Endothelial cell of umbilical vein (primary cell): ENCODE measurements around the gene PCYOX1L. TPM values are rescaled to one million over a fixed set of nuclear protein-coding genes. Genes with fewer than 3 reads are reported as not detected.

Experiments
- BruUV-seq: library from RNA; stranded (reverse); fragments of 400-500 nt; replicated peaks from 2 replicates; lab custom pipeline; 2021; lab: Mats Ljungman, UMichigan
- CTCF ChIA-PET: fragments of 300-600, 350-600 bp; sonication (Branson Sonifier 250); formaldehyde crosslinking; loops from one replicate; lab custom pipeline; 2021; ENCODE audit warnings: antibody characterized with exemption, inconsistent platforms; lab: Charles Lee
- POLR2A ChIA-PET: fragments of 300-600, 350-600 bp; sonication (Branson Sonifier 250); formaldehyde crosslinking; loops from one replicate; lab custom pipeline; 2021; ENCODE audit warnings: antibody characterized with exemption, inconsistent platforms; lab: Charles Lee
- DNase-seq: peaks from one replicate; pipeline ENCODE4 v3.0.0-alpha.2; 2011; ENCODE audit warnings: low read depth, low spot score
- FAIRE-seq: peaks from 2 replicates; lab custom pipeline; 2011; peaks lifted over from hg19 to GRCh38; lab: Jason Lieb, UNC
- H2AFZ ChIP-seq: 2 replicates; pipeline ENCODE4 v1.6.0; 2012; ENCODE audit warnings: low read depth, low read length, control low read depth, inconsistent platforms
- H3K27ac ChIP-seq: 2 replicates; pipeline ENCODE4 v1.5.1; 2011; ENCODE audit warnings: low read depth, mild to moderate bottlenecking, control low read depth, low read length, moderate library complexity; ENCODE audit not compliant: insufficient read depth
- H3K27me3 ChIP-seq, 2 experiments: 2 replicates each; pipeline versions ENCODE4 v1.6.0 to v1.6.1; 2011; ENCODE audit warnings: low read length in 2 of 2, mixed read lengths in 1 of 2; ENCODE audit not compliant: control insufficient read depth in 2 of 2, insufficient read depth in 2 of 2
- H3K36me3 ChIP-seq, 2 experiments: 2 replicates in 1 of 2; 3 replicates in 1 of 2; pipeline ENCODE4 v1.5.1; 2011; ENCODE audit warnings: low read length in 2 of 2, mild to moderate bottlenecking in 1 of 2, moderate library complexity in 1 of 2; ENCODE audit not compliant: control insufficient read depth in 2 of 2, insufficient read depth in 2 of 2; ENCODE audit errors: extremely low read depth in 1 of 2
- H3K4me1 ChIP-seq: 3 replicates; pipeline ENCODE4 v1.5.1; 2011; ENCODE audit warnings: mild to moderate bottlenecking, low read length; ENCODE audit not compliant: control insufficient read depth, insufficient read depth; ENCODE audit errors: extremely low read depth
- H3K4me2 ChIP-seq: 2 replicates; pipeline ENCODE4 v1.6.1; 2011; ENCODE audit warnings: low read length, control low read depth, mixed read lengths; ENCODE audit not compliant: insufficient read depth
- H3K4me3 ChIP-seq, 3 experiments: fragments of 200-600 bp in 1 of 3; sonication (generic), shearing (Covaris generic) in 1 of 3; replicated peaks in 1 of 3; 2 replicates each; pipeline ENCODE4 v1.5.1; 2011 to 2016; ENCODE audit warnings: control low read depth in 3 of 3, low read length in 3 of 3, mild to moderate bottlenecking in 2 of 3, inconsistent platforms in 1 of 3, low read depth in 1 of 3, moderate library complexity in 1 of 3; ENCODE audit not compliant: insufficient read depth in 1 of 3
- H3K79me2 ChIP-seq: 2 replicates; pipeline ENCODE4 v1.6.0; 2012; ENCODE audit warnings: low read length, inconsistent platforms; ENCODE audit not compliant: control insufficient read depth, insufficient read depth
- H3K9ac ChIP-seq: replicated peaks from 2 replicates; pipeline ENCODE3; 2011; ENCODE audit warnings: low read length, control low read depth; ENCODE audit not compliant: insufficient read depth; ENCODE audit errors: extremely low read depth
- H3K9me1 ChIP-seq: replicated peaks from 3 replicates; pipeline ENCODE4 v1.6.0; 2011; ENCODE audit warnings: mild to moderate bottlenecking, low read length; ENCODE audit not compliant: control insufficient read depth, insufficient read depth; ENCODE audit errors: extremely low read depth
- H3K9me3 ChIP-seq: replicated peaks from 2 replicates; pipeline ENCODE4 v1.5.1; 2012; ENCODE audit warnings: low read length, inconsistent platforms; ENCODE audit not compliant: control insufficient read depth, insufficient read depth
- H4K20me1 ChIP-seq: replicated peaks from 2 replicates; pipeline ENCODE3; 2011; ENCODE audit warnings: mild to moderate bottlenecking, low read length; ENCODE audit not compliant: control insufficient read depth, insufficient read depth; ENCODE audit errors: extremely low read depth
- CTCF ChIP-seq, 2 donors: IDR thresholded peaks; 1 replicate in 1 of 2; 2 replicates in 1 of 2; pipeline ENCODE4 v1.5.1; 2011; ENCODE audit warnings: low read length in 2 of 2, mild to moderate bottlenecking in 2 of 2, moderate library complexity in 2 of 2, control low read depth in 1 of 2, inconsistent platforms in 1 of 2, low read depth in 1 of 2; ENCODE audit not compliant: insufficient read depth in 1 of 2; ENCODE audit errors: extremely low read depth in 1 of 2
- FOS ChIP-seq: IDR thresholded peaks from 2 replicates; pipeline ENCODE4 v1.6.1; 2011; ENCODE audit warnings: mild to moderate bottlenecking, low read length, moderate library complexity, borderline replicate concordance; ENCODE audit not compliant: insufficient read depth
- GATA2 ChIP-seq: IDR thresholded peaks from 2 replicates; pipeline ENCODE4 v1.7.0; 2011; ENCODE audit warnings: low read depth, mild to moderate bottlenecking, moderate library complexity, mixed read lengths, low read length; ENCODE audit not compliant: insufficient read length, insufficient read depth
- MAX ChIP-seq: IDR thresholded peaks from 2 replicates; pipeline ENCODE4 v1.6.1; 2011; ENCODE audit not compliant: insufficient read depth, insufficient read length
- MYC ChIP-seq: IDR thresholded peaks from one replicate; pipeline ENCODE4 v1.6.1; 2011; ENCODE audit warnings: mild to moderate bottlenecking, low read depth, low read length
- POLR2A ChIP-seq: IDR thresholded peaks from 2 replicates; pipeline ENCODE4 v1.6.1; 2012; ENCODE audit warnings: low read depth, mild to moderate bottlenecking, control low read depth, low read length
- POLR2AphosphoS5 ChIP-seq: IDR thresholded peaks from 2 replicates; pipeline ENCODE4 v1.6.1; 2012; ENCODE audit warnings: low read depth, mild to moderate bottlenecking, control low read depth, low read length, moderate library complexity; ENCODE audit not compliant: insufficient read depth
- dilution Hi-C: fragments of 300-500 bp; cut with MboI; formaldehyde crosslinking; loops from one replicate; pipeline ENCODE4 v1.15.0; 2019; ENCODE audit warnings: low sequenced_read_pairs; ENCODE audit not compliant: extremely low pct_ligation_motif_present
- intact Hi-C: fragments of 100-400 bp; cut with micrococcal nuclease; formaldehyde crosslinking; loops from one replicate; pipeline ENCODE4 v1.10.0; 2022
- polyA plus RNA-seq, 4 experiments: library from polyadenylated mRNA; depleted of rRNA in 3 of 4; stranded (reverse) in 3 of 4; unstranded in 1 of 4; fragments of >200 nt; gene quantifications; 2 replicates each; pipeline versions ENCODE4 v1.2.1 to v1.2.3, GENCODE V29; 2011 to 2012; ENCODE audit warnings: missing spikeins in 1 of 4
- total RNA-seq: library from RNA; stranded (reverse); gene quantifications from 2 replicates; pipeline ENCODE4 v1.2.3, GENCODE V29; 2021

Gene PCYOX1L
- total and polyA plus RNA-seq, 2 donors (not counting 3 experiments of a cell fraction or from before 2014, with no cell fraction given): 23.3 to 28.1 TPM

- H3K9ac ChIP-seq: peak overlapping the region; percentile 19
- no peaks in the 10 kb centered on the region for H3K79me2 ChIP-seq
- dilution Hi-C loops: no loop called here
- intact Hi-C loops: loop anchor here (5.0 kb wide), 1 partner anchor 34 kb away; the partner anchor contains the start of gene PCYOX1L
- peaks cover 0 to 5% of the 10 kb centered on the region in 2 experiments for H3K36me3 ChIP-seq
- DNase-seq (peak; percentile 34), FAIRE-seq (peak; percentile 77)
- CTCF ChIA-PET: interaction anchor here (0.9 to 1.9 kb wide), 10 partner anchors 11 to 106 kb away, joined by 3 to 9 read pairs (median 4); partner anchors contain the start of genes GRPEL2 and PCYOX1L
- no peaks in the 10 kb centered on the region for H4K20me1 ChIP-seq
- H3K27ac ChIP-seq: peak overlapping the region; percentile 58
- no peaks in the 10 kb centered on the region for H3K9me1 ChIP-seq
- no peaks in the 10 kb centered on the region for H3K27me3 ChIP-seq
- H3K4me1 ChIP-seq: peaks cover 54% of the 10 kb centered on the region
- H3K9me3 ChIP-seq: no peaks in the 10 kb centered on the region
- BruUV-seq: no TSS peak
- H3K4me3 ChIP-seq: no peak overlapping the region
- TF ChIP-seq MAX (no peak), POLR2A (no peak), GATA2 (no peak), POLR2AphosphoS5 (no peak), CTCF (IDR thresholded peaks at IDR 0.05; ENCODE audit: extremely low read depth in 1 of 2, insufficient read depth in 1 of 2, low read depth in 1 of 2, low read length in 2 of 2) (no peak), FOS (peak; percentile 23), MYC (no peak)
- no peak overlapping the region for H3K4me2 ChIP-seq
- H2AFZ ChIP-seq: peak overlapping the region; percentile 64
- POLR2A ChIA-PET: interaction anchor here (0.8 kb wide), 1 partner anchor 11 kb away, joined by 3 read pairs; no protein-coding TSS in a partner anchor
These were observed 34.6 kb upstream of the PCYOX1L start for GRCh38 chr5:149323210-149323609.
